IPS-NIHi7 (cell line): Measurements from ENCODE around the gene SFI1.
A peak's percentile ranks its signal among the peaks of the same experiment; 100 is the strongest.
"Not testable (repeated sequence)": the region's sequence is repeated elsewhere in the genome, so short reads cannot be mapped to it uniquely, and the experiment has no call there.

Source experiments
- DNase-seq: peaks from one replicate; pipeline ENCODE4 v3.0.0; 2012; ENCODE audit warnings: mixed read lengths; ENCODE audit errors: extremely low spot score

The SFI1 gene

GRCh38 chr22:31635638-31636306, 139.4 kb downstream of the SFI1 start:
- DNase-seq, result no peak

GRCh38 chr22:31637447-31637890, 141.1 kb downstream of the SFI1 start:
- DNase-seq, result no peak

- DNase-seq, result no peak
Observed at GRCh38 chr22:31637891-31638618, 141.7 kb downstream of the SFI1 start.

- no peak for DNase-seq
Observed at GRCh38 chr22:31639436-31640039, 143.2 kb downstream of the SFI1 start.

GRCh38 chr22:31646186-31647019, 150.1 kb downstream of the SFI1 start:
- DNase-seq, result peak; percentile 19

GRCh38 chr22:31647066-31647465, 150.7 kb downstream of the SFI1 start:
- no peak for DNase-seq

GRCh38 chr22:31647523-31648320, 151.4 kb downstream of the SFI1 start:
- DNase-seq, result no peak

GRCh38 chr22:31650391-31650790, 154.1 kb downstream of the SFI1 start:
- no peak for DNase-seq

GRCh38 chr22:31651664-31652063, 155.3 kb downstream of the SFI1 start:
- DNase-seq, result no peak

- DNase-seq, result no peak
Observed at GRCh38 chr22:31652088-31652487, 155.8 kb downstream of the SFI1 start.

GRCh38 chr22:31652911-31653684, 156.8 kb downstream of the SFI1 start:
- no peak for DNase-seq

GRCh38 chr22:31653944-31654343, 157.6 kb downstream of the SFI1 start:
- no peak for DNase-seq

GRCh38 chr22:31654408-31654807, 158.1 kb downstream of the SFI1 start:
- DNase-seq, result no peak

- no peak for DNase-seq
Observed at GRCh38 chr22:31659246-31659645, 162.9 kb downstream of the SFI1 start.

- DNase-seq, result not testable (repeated sequence)
Observed at GRCh38 chr22:31660860-31661341, 164.6 kb downstream of the SFI1 start.

- DNase-seq, result peak; percentile 98
Observed at GRCh38 chr22:31661851-31662667, 165.7 kb downstream of the SFI1 start, which contains the start of gene PISD. Gene PISD, minus strand, starts transcription at chr22:31662215. Its CDS starts 7 bp downstream, at chr22:31662208.

- no peak for DNase-seq
Observed at GRCh38 chr22:31662668-31663037, 166.3 kb downstream of the SFI1 start.
